ENCODE data around the gene LRRC74A. TPM values are rescaled to one million over a fixed set of nuclear protein-coding genes. Genes with fewer than 3 reads are reported as not detected.

Gene LRRC74A
- total and polyA plus RNA-seq, 2 of the 4 experiments (the other 2 are of a cell fraction) = not detected

DNA sequence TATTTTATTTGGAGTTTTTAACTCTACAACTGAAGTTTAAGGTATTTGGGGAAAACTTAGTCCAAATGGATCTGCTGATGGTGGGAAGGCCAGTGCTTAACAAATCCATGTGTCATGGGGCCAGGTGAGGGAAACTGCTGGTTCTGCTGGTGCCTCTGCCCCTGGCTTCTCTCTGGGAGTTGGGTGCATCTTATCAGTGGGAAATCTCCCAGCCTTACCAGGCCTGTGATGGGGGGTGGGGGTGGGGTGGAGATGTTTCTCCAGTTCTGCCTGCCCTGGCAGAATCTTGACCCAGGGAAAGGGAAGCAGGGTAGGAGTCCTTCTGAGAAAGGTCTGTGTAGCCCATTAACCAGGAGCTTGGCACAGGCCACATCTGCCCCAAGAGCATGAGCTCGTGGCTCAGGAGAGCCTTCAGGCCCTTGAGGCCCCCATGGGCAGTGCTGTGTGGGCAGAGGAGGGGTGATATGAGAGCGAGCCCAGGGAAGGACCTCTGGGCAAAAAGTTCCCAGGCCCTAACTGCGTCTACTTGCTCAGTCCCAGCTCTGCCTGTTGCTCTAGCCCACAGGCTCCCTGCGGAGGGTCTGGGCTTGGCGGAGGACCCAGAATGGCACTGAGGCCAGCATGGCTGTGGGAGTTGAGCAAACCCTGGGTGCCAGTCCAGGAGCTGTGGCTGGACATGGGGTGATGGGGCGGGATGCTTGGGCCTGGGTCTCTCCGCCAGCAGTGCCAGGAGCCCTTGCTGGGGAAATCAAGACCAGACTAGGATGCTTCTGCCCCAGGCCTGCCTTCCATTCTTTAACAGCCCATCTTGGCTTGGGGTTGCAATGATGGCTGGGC, 46.8 kb upstream of the LRRC74A start:
- H3K9me1 ChIP-seq (ENCODE audit: insufficient read depth, low read length) = no peaks in the 10 kb centered on the region; the same call in 1 of the 2 replicates
- TF ChIP-seq, protein P1, sequence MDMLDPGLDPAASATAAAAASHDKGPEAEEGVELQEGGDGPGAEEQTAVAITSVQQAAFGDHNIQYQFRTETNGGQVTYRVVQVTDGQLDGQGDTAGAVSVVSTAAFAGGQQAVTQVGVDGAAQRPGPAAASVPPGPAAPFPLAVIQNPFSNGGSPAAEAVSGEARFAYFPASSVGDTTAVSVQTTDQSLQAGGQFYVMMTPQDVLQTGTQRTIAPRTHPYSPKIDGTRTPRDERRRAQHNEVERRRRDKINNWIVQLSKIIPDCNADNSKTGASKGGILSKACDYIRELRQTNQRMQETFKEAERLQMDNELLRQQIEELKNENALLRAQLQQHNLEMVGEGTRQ (IDR thresholded peaks at IDR 0.05; ENCODE audit: low read depth, low read length) = no peak
- BruUV-seq (replicated peaks) = no TSS peak
- H4K91ac ChIP-seq (ENCODE audit: insufficient read depth, low read depth, low read length) = no peak overlapping the region
- no peak overlapping the region for H4K8ac ChIP-seq (ENCODE audit: low read depth in 2 of 2, low read length in 2 of 2)
- no peak overlapping the region for H3K4me3 ChIP-seq (ENCODE audit: insufficient read depth, low read depth, low read length)
- H3K4me1 ChIP-seq (ENCODE audit: control insufficient read depth, insufficient read depth, low read length) = peaks cover 4% of the 10 kb centered on the region; the same call in 1 of the 2 replicates
- no peak overlapping the region for H3K9ac ChIP-seq (ENCODE audit: low read depth, low read length)
- DNase-seq = no peak
- WGBS, 2 experiments (ENCODE audit: extremely low coverage in 2 of 2, insufficient read length in 1 of 2) = 92% methylated on average over 5 of the region's 7 CpGs; no CpG with 5 or more reads in 1 of the 2 experiments
- no peaks in the 10 kb centered on the region for H4K20me1 ChIP-seq (ENCODE audit: insufficient read depth, low read length)
- no peaks in the 10 kb centered on the region for H3K9me3 ChIP-seq (ENCODE audit: control insufficient read depth, insufficient read depth, low read length)
- no peak overlapping the region for H2BK120ac ChIP-seq (ENCODE audit: low read depth, low read length)
- H3K4me2 ChIP-seq (ENCODE audit: low read depth, low read length) = no peak overlapping the region
- no peak for ATAC-seq (ENCODE audit: low read depth)
- H3K56ac ChIP-seq (ENCODE audit: extremely low read depth, insufficient read depth, low read length) = no peak overlapping the region
- H2BK5ac ChIP-seq (ENCODE audit: low read depth, low read length, poor library complexity, severe bottlenecking) = no peak overlapping the region
- no peak overlapping the region for H2BK15ac ChIP-seq (ENCODE audit: low read depth, low read length)
- H3K36me3 ChIP-seq (ENCODE audit: control insufficient read depth, insufficient read depth, low read length) = peaks cover 8% of the 10 kb centered on the region; the same call in 1 of the 2 replicates
- no peak overlapping the region for H3K4ac ChIP-seq (ENCODE audit: low read depth, low read length)
- no peak overlapping the region for H3K27ac ChIP-seq (ENCODE audit: insufficient read depth, low read length)
- no peak overlapping the region for H3K14ac ChIP-seq (replicated peaks; ENCODE audit: low read depth, low read length)
- no peak overlapping the region for H2BK20ac ChIP-seq (ENCODE audit: low read depth, low read length)
- H3K18ac ChIP-seq (ENCODE audit: low read depth, low read length) = no peak overlapping the region
- CTCF ChIA-PET = interaction anchor here (1.2 kb wide), 1 partner anchor 14 kb away, joined by 3 read pairs; no protein-coding TSS in a partner anchor
- dilution Hi-C loops (cut with HindIII; ENCODE audit: low sequenced_read_pairs, unreplicated experiment) = no loop called here
- no peak overlapping the region for H2AFZ ChIP-seq (replicated peaks; ENCODE audit: low read length, poor library complexity)
- no peaks in the 10 kb centered on the region for H3K79me1 ChIP-seq (ENCODE audit: low read depth in 1 of 2, low read length in 2 of 2)
- H2AK5ac ChIP-seq (ENCODE audit: low read depth, low read length) = no peak overlapping the region
- POLR2A ChIA-PET (ENCODE audit: unreplicated experiment) = no interaction called here
- intact Hi-C loops (cut with micrococcal nuclease) = no loop called here
- H2AK9ac ChIP-seq (replicated peaks; ENCODE audit: low read depth, low read length, poor library complexity) = no peak overlapping the region
- no peaks in the 10 kb centered on the region for H3K27me3 ChIP-seq (ENCODE audit: control insufficient read depth, insufficient read depth, low read length)
- no peak overlapping the region for H4K5ac ChIP-seq (ENCODE audit: low read depth, low read length)
- in situ Hi-C loops (cut with MboI; ENCODE audit: low sequenced_read_pairs) = loop anchor here (5.0 kb wide), 1 partner anchor 62 kb away; no protein-coding TSS in a partner anchor
- H3K23ac ChIP-seq (ENCODE audit: low read depth, low read length) = no peak overlapping the region

Measured in IMR-90 (cell line).